Measurements from ENCODE around the gene EPAS1.

Gene EPAS1

GRCh38 chr2:46296840-46297545, at the start of gene EPAS1:
Gene EPAS1 (plus strand): TSS chr2:46297407. CDS start chr2:46297912, 505 bp downstream.
- DNase-seq, result peak; percentile 83 to 85

GRCh38 chr2:46248171-46248570, 49.0 kb upstream of the EPAS1 start:
- no peak for DNase-seq

GRCh38 chr2:46249654-46250053, 47.6 kb upstream of the EPAS1 start:
- DNase-seq, result no peak

DNA sequence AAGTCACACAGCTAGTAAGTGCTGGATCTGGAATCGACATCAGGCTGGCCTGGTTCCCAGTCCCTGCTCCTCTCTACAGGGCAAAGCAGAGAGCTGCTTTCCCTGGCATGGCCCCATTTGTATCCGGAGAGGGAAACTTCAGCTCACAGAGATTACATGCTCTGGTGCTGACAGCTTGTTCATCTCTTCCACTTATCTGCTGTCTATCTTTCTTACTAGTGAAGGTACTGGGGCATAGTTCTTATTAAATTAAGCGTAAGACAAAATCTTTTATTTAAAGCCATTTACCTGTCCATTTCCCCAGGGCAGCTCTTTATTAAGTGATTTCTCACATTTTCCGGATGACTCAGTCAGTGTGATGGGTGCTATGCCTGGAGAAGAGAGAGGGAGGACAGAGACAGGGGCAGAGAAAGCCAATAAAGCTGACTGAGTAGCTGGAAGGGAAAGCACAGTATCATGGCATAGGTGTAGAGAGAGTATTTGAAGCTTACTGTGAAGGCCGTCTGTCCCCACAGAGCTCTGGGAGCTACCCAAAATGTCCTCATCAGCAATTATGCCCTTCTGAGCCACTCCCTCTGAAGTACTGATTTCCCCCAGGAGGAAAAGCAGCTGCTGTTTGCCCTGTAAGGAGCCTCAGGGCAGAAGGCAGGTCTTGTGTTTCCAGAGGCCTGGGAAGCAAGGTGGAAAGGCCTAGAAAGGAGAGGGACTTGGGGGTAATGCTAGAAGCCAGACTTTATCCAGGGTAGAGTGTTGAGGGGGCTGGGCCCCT, 44.1 kb upstream of the EPAS1 start:
- no peak for DNase-seq

DNA sequence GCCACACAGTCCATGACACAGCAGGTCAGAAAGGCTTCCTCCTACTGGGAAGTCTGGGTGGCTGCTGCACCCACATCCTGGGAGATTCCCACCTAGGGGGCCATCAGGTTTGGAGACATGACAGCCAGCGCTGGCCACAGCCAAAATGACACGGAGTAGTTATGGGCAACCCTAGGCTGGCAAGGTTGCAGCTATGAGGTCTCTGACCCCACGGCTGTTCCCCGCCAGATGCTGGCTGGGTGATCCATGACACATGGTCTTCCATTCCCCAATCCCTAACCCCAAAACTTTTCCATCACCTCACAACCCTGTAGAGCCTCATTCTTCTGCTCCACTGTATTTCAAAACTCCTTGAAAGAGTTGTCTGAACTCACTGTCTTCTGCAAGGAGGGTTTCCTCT, 42.7 kb upstream of the EPAS1 start:
- DNase-seq, result no peak

GRCh38 chr2:46256563-46257142, 40.6 kb upstream of the EPAS1 start:
- no peak for DNase-seq

DNA sequence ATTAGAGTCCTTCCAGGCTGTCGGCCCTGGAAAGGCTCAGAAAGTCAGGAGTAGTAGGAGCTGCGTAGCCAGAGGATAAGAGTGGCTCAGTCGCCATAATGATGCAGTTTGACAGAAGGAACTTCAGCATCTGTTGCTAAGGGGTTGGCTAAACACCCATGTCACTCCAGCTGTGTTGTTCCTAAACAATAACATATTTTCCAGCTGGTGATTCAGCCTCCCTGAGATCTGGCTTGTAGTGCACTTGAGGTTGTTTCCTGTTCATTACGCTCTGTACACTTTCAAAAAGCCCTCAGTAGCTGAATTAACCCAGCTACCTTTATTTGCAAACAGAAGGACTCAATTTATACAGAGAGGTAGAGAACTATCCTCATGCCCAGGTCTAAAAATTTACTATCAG, 39.7 kb upstream of the EPAS1 start:
- no peak for DNase-seq

DNA sequence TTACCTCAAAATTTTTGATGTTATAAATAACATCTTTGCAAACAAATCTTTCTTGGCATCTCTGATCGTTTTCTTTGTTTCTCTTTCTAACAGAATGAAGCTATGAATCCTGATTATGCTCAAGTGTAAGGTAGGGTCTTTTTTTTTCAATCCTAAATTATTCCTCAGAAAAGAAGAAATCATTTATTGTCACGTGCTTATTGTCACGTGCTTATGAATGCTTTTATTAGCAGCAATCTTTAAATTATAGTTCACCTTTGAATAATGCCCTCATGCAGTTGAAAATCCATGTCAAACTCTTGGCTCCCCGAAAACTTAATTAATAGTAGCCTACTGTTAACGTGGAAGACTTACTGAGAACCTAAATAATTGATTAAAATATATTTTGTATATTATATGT, 39.2 kb upstream of the EPAS1 start:
- no peak for DNase-seq

DNA sequence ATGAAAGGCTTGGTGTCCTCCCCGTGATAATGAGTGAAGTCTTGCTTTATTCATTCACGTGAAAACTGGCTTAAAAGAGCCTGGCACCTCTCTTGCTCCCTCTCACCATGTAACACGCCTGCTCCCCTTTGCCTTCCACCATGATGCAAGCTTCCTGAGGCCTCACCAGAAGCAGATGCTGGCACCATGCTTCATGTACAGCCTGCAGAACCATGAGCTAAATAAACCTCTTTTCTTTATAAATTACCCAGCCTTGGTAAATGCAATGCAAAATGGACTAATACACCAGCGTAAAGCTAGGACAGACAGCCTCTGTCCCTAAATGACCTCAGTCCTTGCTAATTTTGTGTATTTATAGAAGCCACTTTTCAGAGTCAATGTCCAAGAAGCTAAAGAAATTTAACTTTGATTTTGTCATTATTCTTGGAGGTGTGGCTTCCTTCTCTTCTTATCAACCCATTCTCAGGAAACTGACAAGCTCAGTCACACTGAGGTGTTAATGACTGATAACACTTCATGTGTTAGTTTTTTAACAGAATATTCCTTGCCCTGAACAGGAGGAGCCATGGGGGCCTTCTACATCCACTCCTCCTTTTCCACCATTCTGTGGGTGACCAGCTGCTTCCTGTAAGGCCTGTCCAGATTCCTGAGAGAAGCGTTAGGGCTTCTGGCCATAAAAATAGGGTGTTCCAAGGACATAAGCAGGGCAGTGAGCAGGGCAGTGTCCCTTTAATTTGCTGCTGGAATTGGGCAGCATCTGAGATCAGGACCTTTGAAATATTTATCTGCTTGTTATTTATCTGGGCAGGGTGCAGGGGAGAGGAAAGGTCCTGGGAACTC, 38.0 kb upstream of the EPAS1 start:
- DNase-seq, result no peak

DNA sequence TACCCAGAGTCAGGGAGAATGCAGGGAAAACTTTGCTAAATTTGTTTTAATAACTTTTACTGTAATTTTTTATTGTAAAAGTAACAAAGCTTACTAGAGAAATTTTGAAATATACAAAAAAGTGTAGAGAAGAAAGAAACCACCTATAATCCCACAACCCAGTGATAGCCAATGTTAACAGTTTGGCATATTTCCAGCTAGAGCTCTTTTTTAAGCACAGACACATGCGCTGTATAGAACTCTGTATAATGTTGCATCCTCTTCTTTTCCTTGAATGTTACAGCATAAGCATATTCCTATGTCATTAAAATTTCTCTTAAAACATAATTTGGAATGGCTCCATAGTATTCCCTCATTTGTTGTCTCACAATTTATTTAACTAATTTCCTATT, 37.4 kb upstream of the EPAS1 start:
- no peak for DNase-seq

DNA sequence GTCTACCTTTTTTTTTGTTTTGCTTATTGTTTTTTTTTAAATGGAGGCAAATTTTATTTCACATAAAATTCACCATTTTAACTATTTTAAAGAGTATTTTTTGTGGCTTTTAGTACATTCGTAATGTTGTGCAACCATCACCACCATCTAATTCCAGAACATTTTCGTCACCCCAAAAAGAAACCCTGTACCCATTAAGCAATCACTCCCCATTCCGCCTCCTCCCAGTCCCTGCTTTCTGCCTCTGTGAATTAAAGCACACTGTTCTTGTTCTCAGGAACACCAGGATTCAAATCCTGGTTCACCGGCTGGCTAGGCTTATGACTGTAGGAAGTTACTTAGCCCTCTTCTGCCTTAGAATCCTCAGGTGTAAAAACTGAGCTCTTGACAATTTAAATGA, 36.9 kb upstream of the EPAS1 start:
- DNase-seq, result no peak

GRCh38 chr2:46262248-46262938, 34.8 kb upstream of the EPAS1 start:
- DNase-seq, result no peak

- DNase-seq, result no peak
These were observed 33.9 kb upstream of the EPAS1 start for GRCh38 chr2:46263347-46263746.

DNA sequence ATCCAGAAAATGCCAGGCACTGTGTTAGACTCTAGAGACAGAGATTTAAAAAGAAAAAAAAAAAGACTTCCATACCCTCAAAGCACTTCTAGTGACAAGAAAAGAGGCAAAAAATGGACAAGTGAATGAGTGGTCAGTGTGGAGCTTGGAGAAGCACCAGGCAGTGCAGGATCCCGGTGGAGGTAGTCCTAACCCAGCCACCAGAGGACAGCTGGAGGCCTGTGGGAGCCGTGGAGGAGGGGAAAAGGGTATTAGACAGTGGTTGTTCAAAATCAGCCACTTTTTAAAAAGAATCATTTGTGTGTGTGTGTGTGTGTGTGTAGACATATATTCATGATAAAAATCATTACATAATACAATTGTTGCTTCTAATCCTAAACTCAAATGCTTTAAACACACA, 32.8 kb upstream of the EPAS1 start:
- DNase-seq, result no peak

- DNase-seq, result no peak
These were observed 31.1 kb upstream of the EPAS1 start for GRCh38 chr2:46266134-46266533.

GRCh38 chr2:46267616-46268015, 29.6 kb upstream of the EPAS1 start:
- no peak for DNase-seq

DNA sequence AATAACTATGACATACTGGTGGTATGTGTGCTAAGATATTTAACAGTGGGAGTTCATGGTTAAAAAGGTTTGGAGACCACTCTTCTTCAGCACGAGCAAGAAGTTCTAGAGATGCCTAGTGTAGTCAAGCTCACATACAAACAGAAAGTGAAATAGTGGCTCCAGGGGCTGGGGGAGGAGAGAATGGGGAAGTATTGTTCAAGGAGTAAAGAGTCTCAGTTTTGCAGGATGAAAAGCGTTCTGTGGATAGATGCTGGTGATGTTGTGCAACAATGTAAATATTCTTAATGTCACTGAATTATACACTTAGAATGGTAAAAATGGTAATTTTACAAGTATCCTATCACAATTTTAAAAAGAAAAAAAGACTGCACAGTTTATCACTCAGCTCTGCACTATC, 29.0 kb upstream of the EPAS1 start:
- DNase-seq, result no peak

DNA sequence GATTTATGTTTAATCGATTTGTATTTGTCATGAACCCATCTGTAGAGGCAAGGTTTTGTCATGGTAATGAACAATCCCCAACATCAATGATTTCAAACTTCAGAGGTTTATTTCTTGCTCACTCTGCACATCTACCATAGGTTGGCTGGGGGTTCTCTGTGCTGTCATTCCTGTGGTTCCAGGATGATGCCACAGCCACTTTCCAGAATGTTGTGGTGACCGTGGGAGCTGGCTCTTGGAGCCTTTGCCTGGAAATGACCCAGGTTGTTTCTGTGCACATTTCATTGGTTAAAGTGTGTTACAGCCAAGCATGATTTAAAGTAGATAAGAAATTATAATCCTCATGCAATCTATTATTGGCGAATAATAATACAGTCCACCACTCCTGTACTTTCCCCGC, 28.2 kb upstream of the EPAS1 start:
- DNase-seq, result no peak

GRCh38 chr2:46269544-46270273, 27.5 kb upstream of the EPAS1 start:
- DNase-seq, result no peak

GRCh38 chr2:46270384-46270783, 26.8 kb upstream of the EPAS1 start:
- no peak for DNase-seq

- no peak for DNase-seq
These were observed 23.9 kb upstream of the EPAS1 start for GRCh38 chr2:46273225-46273863.
